GM12873 (cell line): ENCODE results near the gene DYNAP.

Source experiments
- TF ChIP-seq, protein P1 (sequence below): IDR thresholded peaks from 2 replicates; pipeline ENCODE4 v1.5.1; 2012; ENCODE audit warnings: low read depth, mild to moderate bottlenecking, moderate library complexity, low read length, control low read depth; ENCODE audit not compliant: insufficient read depth; ENCODE audit errors: missing control alignments

Gene DYNAP

DNA sequence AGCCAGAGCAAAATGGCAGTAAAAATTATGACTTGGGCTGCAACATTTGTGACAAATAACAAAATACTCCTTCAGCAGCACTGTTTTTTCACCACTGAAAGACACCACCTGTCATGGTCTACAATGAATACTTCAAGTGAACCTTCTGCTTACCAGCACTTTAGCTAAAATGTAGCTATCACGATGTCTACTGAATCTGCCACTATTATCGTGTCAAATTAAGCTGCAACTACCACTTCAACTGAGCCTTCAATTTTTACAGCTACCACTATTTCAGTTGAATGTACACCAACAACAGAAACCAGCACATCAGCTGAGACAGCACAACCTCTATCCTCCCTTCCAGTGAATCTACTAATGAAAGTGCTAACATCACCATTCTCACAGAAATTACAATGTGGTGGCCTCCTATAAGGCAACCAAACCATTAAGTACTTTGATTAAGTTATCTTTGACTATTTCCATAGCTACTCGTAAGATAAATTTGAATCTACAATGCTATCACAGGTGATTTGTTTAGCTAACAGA lies 10.8 kb upstream of the DYNAP start:
- TF ChIP-seq, protein P1, sequence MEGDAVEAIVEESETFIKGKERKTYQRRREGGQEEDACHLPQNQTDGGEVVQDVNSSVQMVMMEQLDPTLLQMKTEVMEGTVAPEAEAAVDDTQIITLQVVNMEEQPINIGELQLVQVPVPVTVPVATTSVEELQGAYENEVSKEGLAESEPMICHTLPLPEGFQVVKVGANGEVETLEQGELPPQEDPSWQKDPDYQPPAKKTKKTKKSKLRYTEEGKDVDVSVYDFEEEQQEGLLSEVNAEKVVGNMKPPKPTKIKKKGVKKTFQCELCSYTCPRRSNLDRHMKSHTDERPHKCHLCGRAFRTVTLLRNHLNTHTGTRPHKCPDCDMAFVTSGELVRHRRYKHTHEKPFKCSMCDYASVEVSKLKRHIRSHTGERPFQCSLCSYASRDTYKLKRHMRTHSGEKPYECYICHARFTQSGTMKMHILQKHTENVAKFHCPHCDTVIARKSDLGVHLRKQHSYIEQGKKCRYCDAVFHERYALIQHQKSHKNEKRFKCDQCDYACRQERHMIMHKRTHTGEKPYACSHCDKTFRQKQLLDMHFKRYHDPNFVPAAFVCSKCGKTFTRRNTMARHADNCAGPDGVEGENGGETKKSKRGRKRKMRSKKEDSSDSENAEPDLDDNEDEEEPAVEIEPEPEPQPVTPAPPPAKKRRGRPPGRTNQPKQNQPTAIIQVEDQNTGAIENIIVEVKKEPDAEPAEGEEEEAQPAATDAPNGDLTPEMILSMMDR, result no peak

DNA sequence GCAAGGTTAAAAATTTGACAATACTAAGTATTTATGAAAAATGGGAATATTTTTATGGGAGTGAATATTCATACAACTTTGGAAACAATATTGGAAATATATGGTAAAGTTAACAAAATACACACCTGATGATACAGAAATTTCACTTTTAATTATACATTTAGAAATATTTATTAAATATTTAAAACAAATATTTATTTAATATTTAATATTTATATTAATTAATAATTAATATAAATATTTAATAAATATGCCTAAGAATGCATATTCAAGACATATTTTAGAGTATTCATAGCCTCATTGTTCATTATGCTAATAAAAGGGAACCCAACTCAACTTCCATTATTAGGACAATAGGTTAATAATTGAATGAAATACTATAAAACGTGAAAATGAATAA lies 7.0 kb upstream of the DYNAP start:
- TF ChIP-seq, protein P1, result no peak

DNA sequence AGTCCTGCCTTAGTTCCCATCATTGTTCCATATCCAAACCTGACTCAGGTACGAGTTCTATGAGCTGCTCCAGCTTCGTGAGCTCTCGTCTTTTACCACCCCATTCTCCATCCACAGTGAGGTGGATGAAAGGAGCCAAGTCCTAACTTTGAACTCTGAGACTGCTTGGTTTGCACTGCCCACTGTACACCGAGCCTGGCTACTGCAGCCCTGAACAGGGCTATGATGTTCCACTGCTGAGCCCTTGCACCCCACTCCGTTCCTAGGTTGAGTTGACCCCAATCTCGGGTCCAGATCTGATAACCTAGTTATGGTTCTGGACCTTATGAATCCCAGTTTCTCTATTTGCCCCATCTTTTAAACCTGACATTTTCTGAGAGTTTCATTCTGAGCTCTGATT lies 5.3 kb upstream of the DYNAP start:
- TF ChIP-seq, protein P1, result no peak

DNA sequence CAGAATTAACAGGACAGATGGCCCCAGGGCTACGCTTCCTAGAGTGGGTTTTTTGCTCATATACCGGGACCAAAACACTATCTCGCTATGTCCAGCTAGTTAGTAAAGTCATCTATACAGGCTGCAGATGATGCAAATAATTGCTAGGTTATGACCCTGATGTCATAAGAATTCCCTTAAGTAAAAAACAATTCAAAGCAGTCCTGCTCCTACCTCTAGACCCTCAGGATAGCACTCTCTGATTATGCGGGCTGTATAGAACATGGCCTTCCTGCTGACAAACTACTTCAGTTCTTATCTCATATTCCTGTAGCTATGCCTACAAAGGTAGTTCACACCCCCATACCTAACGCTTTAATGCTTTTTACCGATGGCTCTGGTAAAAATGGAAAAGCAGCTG lies 13.2 kb downstream of the DYNAP start:
- TF ChIP-seq, protein P1, result no peak

DNA sequence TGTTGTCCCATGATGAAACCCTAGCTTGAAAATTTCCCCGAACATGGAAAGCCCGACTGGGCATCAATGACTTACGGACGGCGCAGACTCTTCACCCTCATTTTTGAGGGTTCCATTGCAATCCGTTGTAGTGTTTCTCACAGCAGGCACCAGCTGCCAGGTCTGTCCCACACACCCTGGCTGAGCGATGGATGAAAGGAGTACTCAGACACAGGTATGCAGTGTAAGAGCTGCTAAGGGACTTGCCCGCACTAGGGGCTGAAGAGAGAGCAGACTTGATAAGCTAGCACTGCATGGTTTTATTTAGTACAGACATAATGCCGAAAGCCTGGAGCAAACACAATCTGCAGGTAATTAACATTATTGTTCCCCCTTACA lies 15.8 kb downstream of the DYNAP start:
- TF ChIP-seq, protein P1, result no peak

DNA sequence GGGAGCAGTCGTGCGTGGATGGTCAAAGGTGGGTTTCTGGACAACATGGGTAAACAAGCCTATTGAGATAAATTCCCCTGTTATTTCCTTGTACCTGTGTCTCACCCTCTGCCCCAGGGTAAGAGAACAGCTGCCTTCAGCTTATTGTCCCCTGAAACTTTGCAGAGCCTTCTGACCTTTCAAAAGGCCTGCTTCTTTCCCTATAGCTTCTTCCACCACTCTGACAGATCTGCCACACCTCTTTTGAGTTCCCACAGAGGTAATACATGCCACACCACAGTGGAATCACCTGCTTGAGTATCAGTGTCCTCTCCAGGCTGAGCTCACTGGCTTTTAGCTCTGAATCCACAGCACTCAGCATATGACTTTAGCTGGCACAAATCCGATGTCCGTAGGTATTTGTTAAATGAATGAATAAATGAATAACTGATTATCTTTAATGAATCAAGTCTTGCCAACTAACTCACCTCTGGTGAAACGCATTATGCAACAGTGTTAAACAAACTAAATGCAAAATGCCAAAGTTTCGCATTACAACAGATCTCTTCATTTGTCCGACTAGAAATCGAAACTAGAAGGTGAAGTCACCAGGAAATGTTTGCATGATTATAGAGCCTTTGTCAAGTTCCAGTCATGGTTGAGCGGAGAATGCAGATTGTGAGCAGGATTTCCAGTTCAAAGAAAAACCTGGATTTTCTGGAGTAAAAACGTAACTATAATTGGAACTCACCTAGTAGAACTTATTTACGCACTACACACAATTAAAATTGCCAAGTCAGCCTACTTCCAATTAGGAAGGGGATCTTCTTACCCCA lies 16.4 kb downstream of the DYNAP start:
- TF ChIP-seq, protein P1, result no peak

DNA sequence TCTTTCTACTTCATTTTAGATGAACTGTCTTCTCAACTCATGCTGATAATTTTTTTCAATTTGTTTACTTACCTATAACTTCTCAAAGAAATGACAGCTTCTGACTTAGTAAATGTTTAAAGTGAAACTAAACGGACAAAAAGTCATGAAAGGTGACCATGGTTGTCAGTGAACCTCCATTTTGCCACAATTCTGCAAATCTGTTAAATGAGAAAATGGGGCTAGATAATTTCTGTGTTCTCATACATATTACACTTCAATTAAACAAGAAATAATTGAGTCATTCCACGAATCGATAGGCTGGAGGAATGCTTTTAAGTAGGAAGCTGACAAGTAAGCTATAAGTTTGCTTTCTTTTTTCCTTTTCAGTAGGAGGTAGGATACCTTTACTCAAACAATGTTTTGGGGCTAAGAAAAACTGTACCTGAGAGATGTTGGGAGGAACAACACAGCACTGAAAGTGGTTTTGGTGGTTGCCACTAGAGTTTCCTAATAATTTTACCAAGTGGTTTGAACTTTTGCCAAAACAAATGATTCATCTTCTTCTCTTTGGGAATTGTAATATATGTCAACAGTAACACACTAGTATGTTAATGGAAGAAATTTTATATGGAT lies 17.1 kb downstream of the DYNAP start:
- TF ChIP-seq, protein P1, result no peak
